Activated gamma-delta T cell (primary cell): ENCODE measurements around the gene AOAH.

ENCODE experiments used
- DNase-seq: peaks from one replicate; lab custom pipeline; 2025; lab: John Stamatoyannopoulos, UW
- total RNA-seq, 2 donors: gene quantifications; one replicate each; lab custom pipeline; 2026; lab: John Stamatoyannopoulos, UW

The AOAH gene, protein sequence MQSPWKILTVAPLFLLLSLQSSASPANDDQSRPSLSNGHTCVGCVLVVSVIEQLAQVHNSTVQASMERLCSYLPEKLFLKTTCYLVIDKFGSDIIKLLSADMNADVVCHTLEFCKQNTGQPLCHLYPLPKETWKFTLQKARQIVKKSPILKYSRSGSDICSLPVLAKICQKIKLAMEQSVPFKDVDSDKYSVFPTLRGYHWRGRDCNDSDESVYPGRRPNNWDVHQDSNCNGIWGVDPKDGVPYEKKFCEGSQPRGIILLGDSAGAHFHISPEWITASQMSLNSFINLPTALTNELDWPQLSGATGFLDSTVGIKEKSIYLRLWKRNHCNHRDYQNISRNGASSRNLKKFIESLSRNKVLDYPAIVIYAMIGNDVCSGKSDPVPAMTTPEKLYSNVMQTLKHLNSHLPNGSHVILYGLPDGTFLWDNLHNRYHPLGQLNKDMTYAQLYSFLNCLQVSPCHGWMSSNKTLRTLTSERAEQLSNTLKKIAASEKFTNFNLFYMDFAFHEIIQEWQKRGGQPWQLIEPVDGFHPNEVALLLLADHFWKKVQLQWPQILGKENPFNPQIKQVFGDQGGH
- 162 to 171 reads per million in 2 donors for total RNA-seq

DNA sequence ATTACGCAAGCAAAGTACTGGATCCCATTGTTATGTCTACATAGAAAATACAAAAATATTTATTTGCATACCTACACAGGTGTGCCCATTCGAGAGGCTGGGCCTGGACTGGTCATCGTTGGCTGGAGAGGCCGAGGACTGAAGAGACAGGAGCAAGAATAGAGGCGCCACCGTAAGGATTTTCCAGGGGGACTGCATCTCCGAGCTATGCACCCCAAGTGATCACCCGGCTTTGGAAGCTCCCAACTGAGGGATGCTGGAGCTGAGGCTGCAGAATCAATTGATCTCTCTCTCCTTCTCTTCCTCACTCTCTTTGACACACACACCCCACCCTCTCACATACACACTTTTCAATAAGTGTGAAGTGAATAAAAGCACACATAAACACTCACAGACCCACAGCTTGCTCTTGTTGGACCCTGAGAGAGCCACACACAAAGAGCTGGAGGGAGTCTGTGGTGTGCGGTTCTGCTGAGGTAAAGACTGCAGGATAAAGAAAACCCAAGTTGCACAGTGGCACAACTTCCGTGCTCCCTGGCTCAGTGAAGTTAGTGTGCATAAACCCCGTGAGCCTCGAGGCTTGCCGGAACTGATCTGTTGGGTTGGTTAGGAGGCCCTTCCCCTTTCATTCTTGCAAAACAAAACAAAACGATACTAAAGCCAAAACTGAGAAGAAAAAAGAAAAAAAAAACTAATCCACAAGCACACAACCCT lies at the start of gene AOAH:
Gene AOAH, minus strand, starts transcription at position 544 of the 714 bp plus-strand sequence. Its CDS starts 346 bp downstream, at position 198.
- no peak for DNase-seq

DNA sequence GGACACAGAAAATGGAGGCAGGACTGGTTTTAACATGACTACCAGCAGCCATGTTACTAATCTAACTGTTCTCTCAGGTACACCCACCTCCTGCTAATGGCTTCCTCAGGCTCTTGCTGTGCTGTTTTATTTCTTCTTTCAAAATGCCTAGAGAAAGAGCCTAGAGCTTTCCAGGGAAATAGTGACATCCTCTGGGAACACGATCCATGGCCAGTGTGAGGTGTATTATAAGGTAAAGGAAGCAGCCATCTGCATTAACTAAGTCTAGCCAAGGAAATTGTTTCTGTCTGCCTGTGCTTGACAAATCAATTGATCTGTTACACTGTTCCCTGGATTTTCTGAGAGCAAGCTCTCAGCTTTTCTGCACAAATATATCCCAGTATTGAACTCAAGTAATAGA lies 42.2 kb upstream of the AOAH start:
- DNase-seq, result no peak

DNA sequence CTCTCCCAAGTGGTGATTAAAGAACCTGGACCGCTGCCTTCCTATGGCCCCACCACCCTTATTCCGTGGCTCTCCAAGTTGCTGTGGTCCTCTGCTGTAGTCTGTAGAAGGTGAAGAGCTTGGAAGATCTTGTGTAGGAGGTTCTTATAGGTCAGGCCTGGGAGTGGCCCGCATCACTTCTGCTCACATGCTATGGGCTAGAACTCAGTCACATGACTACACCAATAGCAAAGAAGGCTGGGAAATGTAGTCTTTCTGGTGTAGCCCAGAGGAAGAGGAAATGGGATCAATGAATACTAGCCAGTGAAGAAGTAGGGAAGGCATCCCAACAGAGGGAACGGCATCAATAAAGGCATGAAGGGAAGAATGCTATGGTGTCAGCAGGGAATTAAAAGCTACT lies 41.3 kb upstream of the AOAH start:
- no peak for DNase-seq

DNA sequence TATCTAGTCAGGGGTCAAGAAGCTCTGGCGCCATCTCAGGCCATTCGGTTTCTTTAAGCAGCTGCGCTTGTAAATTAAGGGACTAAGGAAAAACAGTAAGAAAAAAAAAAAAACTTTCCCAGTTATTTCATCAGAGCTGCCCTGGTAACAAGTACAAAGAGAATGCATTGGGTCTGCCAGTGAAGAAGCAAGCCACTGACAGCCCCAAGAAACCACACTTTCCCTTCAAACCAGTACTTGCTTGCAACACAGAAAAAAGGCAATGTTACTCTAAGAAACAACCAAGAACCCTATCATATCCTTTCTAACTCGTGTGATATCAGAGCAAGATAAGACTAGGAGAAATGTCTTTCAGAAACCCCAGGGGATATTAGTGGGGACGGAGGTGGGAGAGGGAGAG lies 40.6 kb upstream of the AOAH start:
- no peak for DNase-seq

DNA sequence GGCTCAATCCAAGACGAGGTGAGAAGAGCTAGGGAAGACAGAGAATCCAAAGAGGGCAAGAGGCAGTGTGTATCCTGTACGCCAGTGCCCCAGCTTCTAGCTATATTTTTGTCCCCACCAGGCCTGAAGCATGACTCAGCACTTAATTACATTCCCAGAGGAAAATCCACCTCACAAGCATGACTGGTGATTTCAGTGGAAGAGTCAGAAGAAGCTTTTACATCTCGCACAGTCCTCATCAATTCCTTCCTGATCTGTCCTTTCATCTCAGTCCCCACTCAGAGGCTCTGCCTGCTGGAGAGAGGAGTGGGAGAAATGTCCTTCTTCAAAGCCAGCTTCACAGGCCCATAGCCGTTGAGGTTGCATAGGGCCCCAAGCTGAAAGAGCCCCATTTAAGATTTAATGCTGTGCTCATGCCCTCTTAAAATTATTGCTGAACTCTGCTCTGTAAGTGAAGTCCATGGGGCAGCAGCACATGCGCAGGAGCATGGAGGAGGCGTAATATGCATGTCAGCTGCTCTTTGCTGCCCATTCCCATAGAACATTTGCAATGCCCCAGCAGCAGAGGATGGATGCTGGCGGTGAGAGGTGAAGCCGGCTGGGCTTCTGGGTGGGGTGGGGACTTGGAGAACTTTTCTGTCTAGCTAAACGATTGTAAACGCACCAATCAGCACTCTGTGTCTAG lies 39.0 kb upstream of the AOAH start:
- no peak for DNase-seq

DNA sequence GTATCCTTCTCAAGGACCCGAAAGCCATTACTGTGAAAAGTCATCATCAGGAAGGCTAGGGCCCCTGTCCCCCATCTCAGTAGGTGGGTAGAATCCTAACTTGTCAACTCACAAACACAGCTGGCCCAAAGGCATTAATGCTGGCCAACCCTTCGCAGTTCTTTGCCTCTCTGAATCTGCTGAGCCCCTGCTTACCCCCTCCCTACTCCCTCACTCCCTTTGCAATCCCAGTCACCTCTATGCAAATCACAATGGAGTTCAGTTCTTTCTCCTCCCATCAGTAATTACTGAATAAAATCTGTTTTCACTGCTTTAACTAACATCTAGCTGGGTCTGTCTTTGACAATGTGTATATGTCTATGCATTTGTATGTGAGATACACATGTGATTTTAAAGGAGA lies 38.1 kb upstream of the AOAH start:
- no peak for DNase-seq

DNA sequence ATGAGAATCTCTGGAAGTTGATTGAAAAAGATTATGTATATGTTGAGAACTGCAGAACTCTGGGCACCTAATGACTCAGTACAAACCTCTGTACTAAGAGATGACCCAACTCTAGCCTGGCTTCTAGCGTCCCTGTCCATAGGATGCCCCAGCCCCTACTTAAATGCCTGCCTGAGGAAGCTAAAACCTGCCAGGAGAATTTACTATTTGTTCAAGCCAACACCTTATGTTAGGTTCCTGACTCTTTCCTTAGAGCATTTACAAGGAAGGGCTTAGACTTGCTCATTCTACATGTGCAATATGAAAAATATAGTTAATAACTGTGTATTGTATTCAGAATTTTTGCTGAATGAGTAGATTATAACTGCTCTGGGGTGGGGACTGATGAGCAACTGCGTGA lies 37.5 kb upstream of the AOAH start:
- DNase-seq, result no peak

DNA sequence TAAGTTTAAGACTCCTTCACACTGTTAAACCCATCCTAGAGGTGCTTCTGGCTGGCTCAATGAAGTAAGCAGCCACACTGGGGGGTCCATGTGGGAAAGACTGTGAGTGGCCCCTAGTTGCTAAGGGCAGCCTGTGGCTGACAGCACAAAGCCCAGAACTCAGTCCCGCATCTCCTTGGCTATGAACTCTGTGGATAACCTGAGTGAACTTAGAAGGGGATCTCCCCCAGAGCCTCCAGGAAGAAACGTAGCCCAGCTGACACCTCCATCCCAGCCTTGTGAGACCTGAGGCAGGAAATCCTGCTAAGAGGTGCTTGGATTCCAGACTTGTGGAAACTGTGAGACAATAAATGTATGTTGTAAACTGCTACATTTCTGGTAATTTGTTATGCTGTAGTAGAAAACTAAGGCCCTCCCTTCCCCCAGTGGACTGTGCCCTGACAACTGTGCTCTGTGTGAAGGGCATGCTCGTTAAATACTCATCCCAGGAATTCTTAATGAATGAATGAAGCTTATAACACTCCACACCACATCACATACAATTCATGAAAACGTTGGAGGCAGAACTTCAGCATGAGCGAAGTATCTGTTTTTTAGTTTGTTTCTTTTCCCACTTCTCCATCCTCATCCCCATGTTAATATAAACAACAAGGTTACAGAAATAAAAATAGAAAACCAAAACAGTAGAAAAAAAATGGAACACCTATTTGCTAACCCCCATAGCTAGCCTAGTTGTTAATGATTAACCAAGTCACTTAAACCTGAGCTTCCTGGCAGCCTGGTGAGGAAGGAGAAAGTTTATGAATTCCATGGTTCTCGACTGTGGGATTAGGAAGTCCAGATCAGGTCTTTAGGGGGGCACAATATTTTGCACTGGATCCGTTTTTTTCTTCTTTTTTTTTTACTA lies 36.8 kb upstream of the AOAH start:
- no peak for DNase-seq

DNA sequence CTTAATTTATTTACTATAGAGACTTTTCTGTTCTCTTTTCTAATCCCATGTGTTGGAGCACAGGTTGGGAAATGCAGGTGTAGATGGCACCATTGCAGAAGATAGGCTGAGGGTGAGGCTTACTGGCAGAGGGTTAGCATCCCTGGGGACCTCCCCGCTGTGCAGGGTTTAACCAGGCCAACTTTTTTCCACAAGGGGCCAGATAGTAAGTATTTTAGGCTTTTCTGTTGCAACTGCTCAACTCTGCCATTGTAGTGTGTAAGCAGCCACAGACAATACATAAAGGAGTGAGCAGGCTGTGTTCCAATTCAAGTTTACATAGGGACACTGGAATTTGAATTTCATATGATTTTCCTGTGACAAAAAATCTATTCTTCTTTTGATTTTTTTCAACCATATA lies 34.6 kb upstream of the AOAH start:
- DNase-seq, result no peak

DNA sequence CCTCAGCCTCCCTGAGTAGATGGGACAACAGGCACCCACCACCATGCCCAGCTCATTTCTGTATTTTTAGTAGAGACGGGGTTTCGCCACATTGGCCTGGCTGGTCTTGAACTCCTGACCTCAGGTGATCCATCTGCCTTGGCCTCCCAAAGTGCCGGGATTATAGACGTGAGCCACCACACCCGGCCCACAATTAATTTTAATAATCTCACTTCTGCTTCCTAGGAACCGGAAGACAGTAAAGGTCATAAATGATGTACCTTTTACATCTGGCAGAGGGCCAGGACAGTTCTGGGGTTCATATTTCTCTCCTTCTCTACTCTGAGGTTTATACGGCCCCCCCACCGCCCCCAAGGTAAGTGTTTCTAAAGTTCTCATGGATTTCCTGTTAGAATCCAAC lies 31.2 kb upstream of the AOAH start:
- DNase-seq, result no peak

DNA sequence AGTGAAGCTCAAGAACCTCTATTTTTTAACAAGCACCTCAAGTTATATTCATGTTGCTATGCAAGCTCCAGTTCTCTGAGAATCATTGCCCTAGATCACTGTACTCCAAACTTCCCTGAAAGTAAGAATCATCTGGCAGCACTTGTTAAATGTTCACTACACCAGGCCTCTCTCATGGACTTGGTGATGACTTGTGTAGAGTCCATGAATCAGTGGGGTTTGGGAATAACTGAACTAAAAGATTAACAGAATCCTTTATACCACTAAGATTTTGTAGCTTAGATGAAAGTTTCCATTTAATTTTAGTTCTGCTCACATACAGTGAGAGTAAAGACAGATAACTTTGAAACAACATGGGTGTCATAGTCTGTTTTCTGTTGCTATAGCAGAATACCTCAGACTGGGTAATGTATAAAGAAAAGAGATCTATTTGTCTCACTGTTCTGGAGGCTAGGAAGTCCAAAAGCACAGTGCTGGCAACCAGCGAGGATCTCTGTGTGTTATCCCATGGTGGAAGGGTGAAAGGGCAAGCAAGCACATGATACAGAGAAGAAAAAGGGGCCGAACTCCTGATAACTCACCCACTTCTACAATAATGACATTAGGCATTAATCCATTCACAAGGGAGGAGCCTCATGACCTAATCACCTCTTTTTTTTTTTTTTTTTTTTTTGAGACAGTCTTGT lies 27.9 kb upstream of the AOAH start:
- DNase-seq, result no peak

DNA sequence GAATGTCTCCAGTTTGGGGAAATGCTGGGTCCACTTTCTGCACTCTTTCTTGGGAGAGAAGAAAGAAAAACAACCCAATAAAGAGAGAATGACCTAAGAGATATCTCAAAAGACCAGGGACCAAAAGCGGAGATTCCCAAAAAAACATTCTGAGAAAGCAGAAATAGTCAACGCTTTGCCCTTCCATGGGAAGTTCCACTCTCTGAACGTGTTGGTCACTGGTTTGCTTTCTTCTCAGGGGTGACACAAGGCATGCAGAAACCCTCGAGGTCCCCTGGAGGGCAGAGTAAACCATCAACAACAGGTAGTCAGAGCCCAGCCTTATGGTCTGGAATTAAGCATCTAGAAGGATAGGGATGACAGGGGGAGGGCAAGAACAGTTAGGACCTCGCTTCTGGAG lies 26.2 kb upstream of the AOAH start:
- DNase-seq, result no peak

DNA sequence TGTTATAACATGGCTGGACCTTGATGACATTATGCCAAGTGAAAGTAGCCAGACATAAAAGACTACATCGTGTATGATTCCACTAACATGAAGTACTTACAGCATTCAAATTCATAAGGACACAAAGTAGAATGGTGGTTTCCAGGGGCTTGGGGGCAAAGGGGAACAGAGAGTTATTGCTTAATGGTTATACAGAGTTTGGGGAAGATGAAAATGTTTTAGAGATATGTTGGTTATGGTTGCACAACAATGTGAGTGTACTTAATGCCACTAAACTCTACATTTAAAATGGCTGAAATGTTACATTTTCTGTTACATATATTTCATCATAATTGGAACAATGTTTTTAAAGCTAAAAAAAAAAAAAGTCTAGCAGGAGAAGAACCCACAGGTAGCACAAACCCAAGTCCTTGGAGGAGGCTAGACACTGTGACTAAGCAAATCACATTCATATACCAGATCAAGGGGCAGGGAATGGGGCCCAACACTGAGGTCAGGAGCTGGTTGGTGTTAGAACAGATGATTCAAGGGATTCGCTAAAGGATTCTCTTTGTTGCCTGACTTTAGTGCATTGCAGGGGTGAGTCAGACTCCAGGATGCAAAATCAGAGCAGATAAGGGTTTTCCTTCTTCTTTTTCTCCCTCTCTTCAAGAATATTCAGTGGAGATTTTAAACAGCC lies 25.1 kb upstream of the AOAH start:
- no peak for DNase-seq

DNA sequence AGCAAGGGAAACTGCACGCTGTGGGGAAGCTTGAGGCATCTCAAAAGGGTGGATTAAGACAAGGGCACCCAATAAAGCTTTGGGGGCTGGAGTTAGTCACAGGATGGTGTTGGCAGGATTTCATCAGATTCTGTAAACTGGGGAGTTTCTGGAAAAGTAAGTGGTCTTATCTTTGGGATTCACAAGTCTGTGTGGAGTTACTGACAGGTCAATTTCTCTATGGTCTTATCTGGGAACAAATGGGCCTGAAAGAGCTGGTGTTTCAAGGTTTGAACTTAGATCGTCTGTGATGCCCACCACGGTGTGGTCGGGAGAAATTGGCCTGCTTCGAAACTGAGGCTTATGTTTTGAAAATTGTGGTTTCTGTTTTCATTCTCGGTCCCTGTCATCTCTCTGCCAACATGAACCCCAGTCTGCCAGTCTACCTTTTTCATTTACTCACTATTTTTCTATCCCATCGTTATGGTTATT lies 23.8 kb upstream of the AOAH start:
- DNase-seq, result no peak

DNA sequence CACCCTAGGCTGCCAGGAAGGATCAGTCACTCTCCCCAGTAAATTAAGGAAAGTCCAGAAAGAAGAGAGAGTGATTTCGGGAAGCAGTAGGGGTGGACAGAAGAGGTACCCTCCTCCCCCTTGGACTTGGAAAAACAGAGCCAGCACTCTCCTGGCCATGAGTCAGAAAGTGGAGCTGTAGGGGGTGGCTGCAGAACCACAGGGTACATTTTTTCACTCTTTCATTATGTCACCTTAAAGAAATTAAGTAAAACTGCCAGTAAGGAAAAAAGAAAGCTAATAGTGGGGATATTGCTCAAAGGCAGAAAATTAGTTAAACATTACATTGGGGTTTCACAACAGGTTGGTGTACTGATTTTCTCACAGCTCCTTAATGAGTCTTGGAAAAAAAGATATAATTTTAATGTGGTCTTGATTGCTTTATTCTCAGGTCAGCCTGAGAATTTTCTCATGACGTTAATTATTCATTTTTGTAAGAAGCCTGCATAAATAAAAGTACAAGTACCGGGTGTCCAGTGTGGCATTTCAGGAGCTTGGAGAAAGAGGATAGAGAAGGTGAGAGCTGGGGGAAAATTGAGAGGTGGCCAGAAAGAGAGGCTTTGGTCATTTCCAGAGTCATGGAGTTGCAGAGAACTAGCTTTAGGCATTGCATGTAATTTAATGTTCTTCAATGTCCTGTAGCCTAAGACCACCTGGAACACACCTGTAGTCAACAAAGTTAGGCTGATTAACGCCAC lies 23.2 kb upstream of the AOAH start:
- no peak for DNase-seq

DNA sequence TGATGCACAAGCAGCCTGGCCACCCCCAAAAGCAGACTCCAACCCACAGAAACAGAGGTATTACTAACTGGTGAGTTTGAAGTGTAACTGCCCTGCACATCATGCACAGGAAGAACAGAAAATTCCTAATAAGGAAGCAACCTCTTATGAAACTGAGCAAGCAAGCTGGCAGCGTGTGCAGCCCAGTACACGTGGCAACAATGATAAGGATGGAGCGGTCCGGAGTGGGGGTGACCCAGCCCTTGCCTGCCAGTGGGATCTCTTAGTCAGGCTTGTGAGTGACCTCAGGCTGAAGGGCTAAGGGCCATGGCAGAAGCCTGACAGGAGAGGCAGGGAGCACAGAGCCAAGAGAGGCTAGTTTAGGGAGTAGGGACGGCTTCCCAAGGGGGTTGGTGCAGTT lies 22.1 kb upstream of the AOAH start:
- no peak for DNase-seq

DNA sequence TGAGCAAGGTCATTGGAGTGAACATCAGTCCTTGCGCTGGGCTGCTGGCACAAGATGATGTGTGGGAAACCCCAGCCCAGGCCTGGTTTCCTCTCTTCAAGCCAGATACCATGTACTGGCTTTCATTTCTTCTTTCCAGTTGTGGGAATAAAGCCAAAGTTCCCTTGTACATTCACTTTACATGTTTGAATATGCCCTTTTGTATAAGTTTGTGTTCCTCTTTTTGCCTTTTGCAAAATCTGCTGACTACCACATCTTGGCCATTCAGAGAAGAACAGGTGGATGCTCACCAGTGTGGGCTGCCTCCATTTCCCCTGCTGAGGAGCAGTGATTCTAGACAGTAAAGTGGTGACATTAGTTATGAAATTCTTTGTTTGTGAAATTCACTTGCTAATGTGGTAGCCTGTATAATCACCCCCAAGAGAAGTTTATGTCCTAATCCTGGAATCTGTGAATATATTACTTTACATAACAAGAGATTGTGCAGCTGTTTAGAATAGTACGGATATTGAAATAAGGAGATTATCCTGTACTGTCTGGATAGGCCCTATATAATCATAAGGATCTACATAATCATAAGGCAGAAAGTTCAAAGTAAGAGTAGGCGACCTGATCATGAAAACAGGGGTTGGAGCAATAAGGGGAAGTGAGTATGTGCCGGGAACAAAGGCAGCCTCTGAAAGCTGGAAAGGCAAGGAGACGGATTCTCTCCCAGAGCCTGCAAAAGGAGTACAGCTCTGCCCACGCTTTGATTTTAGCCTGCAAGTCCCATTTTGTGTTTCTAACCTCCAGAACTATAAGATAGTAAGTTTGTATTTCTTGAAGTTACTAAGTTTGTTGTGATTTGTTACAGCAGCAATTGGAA lies 18.8 kb upstream of the AOAH start:
- DNase-seq, result no peak

DNA sequence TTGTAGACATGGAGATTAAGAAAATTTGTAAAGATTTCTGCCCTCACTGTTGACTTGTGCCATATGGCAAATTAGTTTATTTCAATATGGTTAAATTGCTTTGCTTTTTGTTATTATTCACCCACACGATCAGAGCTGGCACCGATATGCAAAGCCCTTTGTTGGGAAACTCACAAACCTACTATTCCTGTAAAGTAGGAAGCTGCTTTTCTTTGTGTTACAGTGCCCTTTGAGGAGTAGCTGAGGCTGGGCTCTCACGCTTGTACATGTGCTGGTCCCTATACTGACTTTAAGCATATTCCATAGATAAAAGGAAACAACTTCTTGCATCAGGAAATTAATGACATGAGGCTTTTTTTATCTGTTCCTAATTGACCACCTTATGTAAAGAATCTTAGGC lies 17.6 kb upstream of the AOAH start:
- no peak for DNase-seq
